ENCODE data around the gene BAZ2B. TPM values are rescaled to one million over a fixed set of nuclear protein-coding genes. Genes with fewer than 3 reads are reported as not detected.

Gene BAZ2B
- polyA plus RNA-seq, 1 donor from 2014 or later: 150 TPM

DNA sequence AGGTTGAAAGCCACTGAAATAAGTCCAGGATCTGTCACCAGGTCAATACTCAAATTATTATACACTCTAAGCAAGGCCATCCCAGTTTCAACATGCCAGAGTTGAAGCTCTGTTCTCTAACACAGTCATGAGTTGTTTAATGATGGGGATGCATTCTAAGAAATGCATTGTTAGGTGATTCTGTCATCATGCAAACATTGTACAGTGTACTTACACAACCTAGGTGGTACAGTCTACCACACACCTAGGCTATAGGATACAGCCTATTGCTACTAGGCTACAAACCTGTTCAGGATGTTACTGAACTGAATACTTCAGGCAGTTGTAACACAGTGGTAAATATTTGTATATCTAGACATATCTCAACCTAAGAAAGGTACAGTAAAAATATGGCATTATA is 162.2 kb downstream of the BAZ2B start:
- Histone ChIP-seq H3F3A (ENCODE audit: insufficient read depth, low read length, poor library complexity, severe bottlenecking) (no peaks in the 10 kb centered on the region), H3K4me3 (ENCODE audit: low read length) (no peak overlapping the region), H3K36me3 (ENCODE audit: insufficient read depth, low read length) (no peaks in the 10 kb centered on the region), H3K27ac (ENCODE audit: low read length) (no peak overlapping the region), H3K9me2 (ENCODE audit: insufficient read depth, low read length) (no peaks in the 10 kb centered on the region), H3K9me3 (ENCODE audit: low read length) (no peaks in the 10 kb centered on the region), H3K9ac (ENCODE audit: low read length) (no peak overlapping the region), H3K79me2 (replicated peaks; ENCODE audit: insufficient read depth, low read length) (peaks cover 2% of the 10 kb centered on the region), H4K20me1 (ENCODE audit: insufficient read depth) (no peaks in the 10 kb centered on the region), H2AFZ (ENCODE audit: low read depth, low read length) (no peak overlapping the region), H3K4me2 (ENCODE audit: low read length) (no peak overlapping the region), H3K27me3 (ENCODE audit: insufficient read depth, low read depth, low read length) (no peaks in the 10 kb centered on the region)
- TF ChIP-seq EP300 (conservative IDR thresholded peaks at IDR 0.05; ENCODE audit: poor library complexity, severe bottlenecking) (no peak), EZH2 (IDR thresholded peaks at IDR 0.05; ENCODE audit: borderline replicate concordance, insufficient read depth, low read length, poor library complexity, severe bottlenecking) (no peak), SMC3 (conservative IDR thresholded peaks at IDR 0.05; ENCODE audit: poor library complexity) (no peak), MXI1 (conservative IDR thresholded peaks at IDR 0.05; ENCODE audit: poor library complexity, severe bottlenecking) (no peak), RAD21 (conservative IDR thresholded peaks at IDR 0.05) (no peak), POLR2AphosphoS5 (IDR thresholded peaks at IDR 0.05) (no peak), TAF1 (IDR thresholded peaks at IDR 0.05; ENCODE audit: low read depth) (no peak)
- TF ChIP-seq, protein P1, sequence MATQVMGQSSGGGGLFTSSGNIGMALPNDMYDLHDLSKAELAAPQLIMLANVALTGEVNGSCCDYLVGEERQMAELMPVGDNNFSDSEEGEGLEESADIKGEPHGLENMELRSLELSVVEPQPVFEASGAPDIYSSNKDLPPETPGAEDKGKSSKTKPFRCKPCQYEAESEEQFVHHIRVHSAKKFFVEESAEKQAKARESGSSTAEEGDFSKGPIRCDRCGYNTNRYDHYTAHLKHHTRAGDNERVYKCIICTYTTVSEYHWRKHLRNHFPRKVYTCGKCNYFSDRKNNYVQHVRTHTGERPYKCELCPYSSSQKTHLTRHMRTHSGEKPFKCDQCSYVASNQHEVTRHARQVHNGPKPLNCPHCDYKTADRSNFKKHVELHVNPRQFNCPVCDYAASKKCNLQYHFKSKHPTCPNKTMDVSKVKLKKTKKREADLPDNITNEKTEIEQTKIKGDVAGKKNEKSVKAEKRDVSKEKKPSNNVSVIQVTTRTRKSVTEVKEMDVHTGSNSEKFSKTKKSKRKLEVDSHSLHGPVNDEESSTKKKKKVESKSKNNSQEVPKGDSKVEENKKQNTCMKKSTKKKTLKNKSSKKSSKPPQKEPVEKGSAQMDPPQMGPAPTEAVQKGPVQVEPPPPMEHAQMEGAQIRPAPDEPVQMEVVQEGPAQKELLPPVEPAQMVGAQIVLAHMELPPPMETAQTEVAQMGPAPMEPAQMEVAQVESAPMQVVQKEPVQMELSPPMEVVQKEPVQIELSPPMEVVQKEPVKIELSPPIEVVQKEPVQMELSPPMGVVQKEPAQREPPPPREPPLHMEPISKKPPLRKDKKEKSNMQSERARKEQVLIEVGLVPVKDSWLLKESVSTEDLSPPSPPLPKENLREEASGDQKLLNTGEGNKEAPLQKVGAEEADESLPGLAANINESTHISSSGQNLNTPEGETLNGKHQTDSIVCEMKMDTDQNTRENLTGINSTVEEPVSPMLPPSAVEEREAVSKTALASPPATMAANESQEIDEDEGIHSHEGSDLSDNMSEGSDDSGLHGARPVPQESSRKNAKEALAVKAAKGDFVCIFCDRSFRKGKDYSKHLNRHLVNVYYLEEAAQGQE (IDR thresholded peaks at IDR 0.05; ENCODE audit: borderline replicate concordance): no peak
- TF ChIP-seq, protein P2, sequence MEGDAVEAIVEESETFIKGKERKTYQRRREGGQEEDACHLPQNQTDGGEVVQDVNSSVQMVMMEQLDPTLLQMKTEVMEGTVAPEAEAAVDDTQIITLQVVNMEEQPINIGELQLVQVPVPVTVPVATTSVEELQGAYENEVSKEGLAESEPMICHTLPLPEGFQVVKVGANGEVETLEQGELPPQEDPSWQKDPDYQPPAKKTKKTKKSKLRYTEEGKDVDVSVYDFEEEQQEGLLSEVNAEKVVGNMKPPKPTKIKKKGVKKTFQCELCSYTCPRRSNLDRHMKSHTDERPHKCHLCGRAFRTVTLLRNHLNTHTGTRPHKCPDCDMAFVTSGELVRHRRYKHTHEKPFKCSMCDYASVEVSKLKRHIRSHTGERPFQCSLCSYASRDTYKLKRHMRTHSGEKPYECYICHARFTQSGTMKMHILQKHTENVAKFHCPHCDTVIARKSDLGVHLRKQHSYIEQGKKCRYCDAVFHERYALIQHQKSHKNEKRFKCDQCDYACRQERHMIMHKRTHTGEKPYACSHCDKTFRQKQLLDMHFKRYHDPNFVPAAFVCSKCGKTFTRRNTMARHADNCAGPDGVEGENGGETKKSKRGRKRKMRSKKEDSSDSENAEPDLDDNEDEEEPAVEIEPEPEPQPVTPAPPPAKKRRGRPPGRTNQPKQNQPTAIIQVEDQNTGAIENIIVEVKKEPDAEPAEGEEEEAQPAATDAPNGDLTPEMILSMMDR (IDR thresholded peaks at IDR 0.05; ENCODE audit: poor library complexity, severe bottlenecking): no peak

DNA sequence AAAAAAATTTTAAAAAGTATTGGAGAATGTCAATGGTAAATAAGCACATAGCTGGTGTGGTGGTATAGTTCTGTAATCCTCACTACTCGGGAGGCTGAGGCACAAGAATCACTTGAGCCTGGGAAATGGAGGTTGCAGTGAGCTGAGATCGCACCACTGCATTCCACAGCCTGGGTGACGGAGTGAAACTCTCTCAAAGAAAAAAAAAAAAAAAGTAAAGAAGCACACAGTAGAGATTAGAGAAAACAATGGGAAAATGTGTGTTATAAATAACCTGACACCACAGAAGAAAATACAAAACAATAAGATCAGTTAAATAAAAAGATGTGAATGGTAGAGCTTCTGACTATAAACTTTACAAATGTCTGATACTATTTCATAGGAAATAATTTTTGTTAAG is 166.2 kb downstream of the BAZ2B start:
- Histone ChIP-seq H3K4me3 (ENCODE audit: low read length) (no peak overlapping the region), H3K9ac (ENCODE audit: low read length) (no peak overlapping the region), H3K79me2 (replicated peaks; ENCODE audit: insufficient read depth, low read length) (no peaks in the 10 kb centered on the region), H3K9me2 (ENCODE audit: insufficient read depth, low read length) (no peaks in the 10 kb centered on the region), H3K27ac (ENCODE audit: low read length) (no peak overlapping the region), H4K20me1 (ENCODE audit: insufficient read depth) (no peaks in the 10 kb centered on the region), H3K27me3 (ENCODE audit: insufficient read depth, low read depth, low read length) (no peaks in the 10 kb centered on the region), H3K4me2 (ENCODE audit: low read length) (no peak overlapping the region), H2AFZ (ENCODE audit: low read depth, low read length) (no peak overlapping the region), H3K9me3 (ENCODE audit: low read length) (no peaks in the 10 kb centered on the region), H3F3A (ENCODE audit: insufficient read depth, low read length, poor library complexity, severe bottlenecking) (no peaks in the 10 kb centered on the region), H3K36me3 (ENCODE audit: insufficient read depth, low read length) (peaks cover 6% of the 10 kb centered on the region)
- no peak for TF ChIP-seq EZH2 (IDR thresholded peaks at IDR 0.05; ENCODE audit: borderline replicate concordance, insufficient read depth, low read length, poor library complexity, severe bottlenecking)
- TF ChIP-seq POLR2AphosphoS5 (IDR thresholded peaks at IDR 0.05): no peak
- TF ChIP-seq EP300 (conservative IDR thresholded peaks at IDR 0.05; ENCODE audit: poor library complexity, severe bottlenecking): no peak
- TF ChIP-seq, protein P1 (IDR thresholded peaks at IDR 0.05; ENCODE audit: borderline replicate concordance): no peak
- TF ChIP-seq RAD21 (conservative IDR thresholded peaks at IDR 0.05): no peak
- no peak for TF ChIP-seq TAF1 (IDR thresholded peaks at IDR 0.05; ENCODE audit: low read depth)
- no peak for TF ChIP-seq SMC3 (conservative IDR thresholded peaks at IDR 0.05; ENCODE audit: poor library complexity)
- TF ChIP-seq MXI1 (conservative IDR thresholded peaks at IDR 0.05; ENCODE audit: poor library complexity, severe bottlenecking): no peak
- TF ChIP-seq, protein P2 (IDR thresholded peaks at IDR 0.05; ENCODE audit: poor library complexity, severe bottlenecking): no peak
